G401.6 (cell line): Measurements from ENCODE around the gene EEF1A2.

Source experiments
- FAIRE-seq: peaks from 2 replicates; lab custom pipeline; 2012; peaks lifted over from hg19 to GRCh38; lab: Jason Lieb, UNC

The EEF1A2 gene

GRCh38 chr20:63468421-63468820, 30.5 kb downstream of the EEF1A2 start:
- FAIRE-seq = no peak

DNA sequence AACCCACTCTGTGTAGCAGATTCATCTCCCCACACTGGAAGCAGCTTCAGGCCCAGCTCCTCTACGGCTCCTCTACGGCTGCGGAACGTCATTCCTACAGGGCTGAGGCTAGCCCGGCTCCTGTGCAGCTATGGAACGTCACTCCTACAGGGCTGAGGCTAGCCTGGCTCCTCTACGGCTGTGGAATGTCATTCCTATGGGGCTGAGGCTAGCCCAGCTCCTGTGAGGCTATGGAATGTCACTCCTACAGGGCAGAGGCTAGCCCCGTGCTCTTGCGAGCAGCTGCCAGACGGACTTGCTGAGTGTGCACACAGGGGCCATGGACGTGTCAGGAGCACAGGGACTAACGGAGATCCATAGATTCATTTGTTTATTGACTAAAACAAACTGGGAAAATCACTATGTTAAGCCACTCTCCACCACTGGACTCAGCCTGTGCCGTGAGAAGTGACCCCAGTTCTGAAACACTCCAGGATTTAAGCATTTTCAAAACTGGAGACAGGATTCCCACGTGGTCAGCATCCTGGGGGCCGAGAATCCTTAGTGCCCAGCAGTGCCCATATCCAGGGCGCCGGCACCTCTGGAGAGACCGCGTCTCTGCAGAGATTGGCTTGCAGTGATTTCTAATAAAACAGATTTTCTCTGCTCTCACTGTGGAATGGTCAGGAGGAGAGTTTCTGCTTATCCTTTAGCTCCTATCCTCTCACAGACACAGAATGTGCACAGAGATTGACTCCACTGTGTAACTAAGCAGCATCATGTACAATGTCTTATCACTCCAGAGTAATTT, 31.4 kb downstream of the EEF1A2 start:
- no peak for FAIRE-seq

DNA sequence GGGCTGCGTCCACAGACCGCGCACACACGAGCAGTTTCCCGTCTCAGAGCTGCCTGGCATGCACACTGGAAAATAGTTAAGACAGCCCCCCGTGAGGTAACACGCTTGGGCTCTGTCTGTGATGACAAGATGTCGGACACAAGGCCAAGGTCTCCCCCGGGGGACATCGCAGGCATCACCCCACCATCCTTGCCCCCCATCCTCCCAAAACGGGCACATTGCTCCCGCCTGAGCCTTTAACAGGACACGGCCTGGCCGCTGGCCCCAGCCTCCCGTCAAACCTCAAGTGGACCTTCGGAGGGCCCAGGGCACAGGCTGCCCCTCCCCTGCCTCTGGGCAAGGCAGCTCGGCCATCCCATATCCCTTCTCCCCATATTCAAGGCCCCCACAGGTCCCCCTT, 32.0 kb downstream of the EEF1A2 start:
- no peak for FAIRE-seq

DNA sequence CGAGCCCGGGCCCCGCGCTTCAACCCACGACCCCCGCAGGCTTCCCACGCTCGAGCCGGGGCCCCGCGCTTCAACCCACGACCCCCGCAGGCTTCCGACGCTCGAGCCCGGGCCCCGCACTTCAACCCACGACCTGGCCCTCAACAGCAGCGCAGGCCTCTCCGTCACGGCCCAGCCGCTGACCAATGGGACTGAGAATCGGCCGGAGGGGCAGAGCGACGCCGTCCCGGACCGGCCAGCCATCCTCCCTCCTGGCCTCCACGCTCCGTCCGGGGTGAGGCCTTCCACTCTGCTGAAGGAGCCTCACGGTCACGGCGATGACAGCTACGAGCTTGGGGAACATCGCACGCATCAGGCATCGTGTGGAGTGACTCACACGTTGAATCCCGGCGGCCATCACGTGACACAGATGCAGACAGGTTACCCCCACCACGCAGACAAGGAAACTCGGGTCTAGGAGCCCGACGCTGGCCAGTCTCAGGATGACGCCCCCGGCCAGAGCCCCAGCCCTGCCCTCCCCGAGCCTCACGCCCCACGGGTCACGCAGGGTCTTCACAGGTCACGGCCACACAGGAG, 32.5 kb downstream of the EEF1A2 start:
- no peak for FAIRE-seq

GRCh38 chr20:63465380-63466249, 33.3 kb downstream of the EEF1A2 start:
- no peak for FAIRE-seq

DNA sequence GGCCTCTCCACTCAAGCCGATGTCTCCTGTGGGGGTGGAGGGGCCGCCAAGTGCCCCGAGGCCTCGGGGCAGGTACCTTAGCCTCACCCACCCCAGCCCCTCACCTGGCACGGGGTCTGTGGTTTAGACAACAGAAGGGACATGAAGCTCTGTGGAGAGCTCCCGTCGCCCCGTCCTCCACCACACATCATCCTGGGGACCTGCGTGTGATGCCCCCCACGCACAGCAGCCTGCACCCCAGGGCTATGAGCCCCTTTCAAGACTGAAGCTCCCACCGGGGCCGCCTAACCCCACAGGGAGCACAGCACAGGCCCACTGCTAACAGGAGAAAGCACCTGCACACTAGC, 34.6 kb downstream of the EEF1A2 start:
- FAIRE-seq = no peak

DNA sequence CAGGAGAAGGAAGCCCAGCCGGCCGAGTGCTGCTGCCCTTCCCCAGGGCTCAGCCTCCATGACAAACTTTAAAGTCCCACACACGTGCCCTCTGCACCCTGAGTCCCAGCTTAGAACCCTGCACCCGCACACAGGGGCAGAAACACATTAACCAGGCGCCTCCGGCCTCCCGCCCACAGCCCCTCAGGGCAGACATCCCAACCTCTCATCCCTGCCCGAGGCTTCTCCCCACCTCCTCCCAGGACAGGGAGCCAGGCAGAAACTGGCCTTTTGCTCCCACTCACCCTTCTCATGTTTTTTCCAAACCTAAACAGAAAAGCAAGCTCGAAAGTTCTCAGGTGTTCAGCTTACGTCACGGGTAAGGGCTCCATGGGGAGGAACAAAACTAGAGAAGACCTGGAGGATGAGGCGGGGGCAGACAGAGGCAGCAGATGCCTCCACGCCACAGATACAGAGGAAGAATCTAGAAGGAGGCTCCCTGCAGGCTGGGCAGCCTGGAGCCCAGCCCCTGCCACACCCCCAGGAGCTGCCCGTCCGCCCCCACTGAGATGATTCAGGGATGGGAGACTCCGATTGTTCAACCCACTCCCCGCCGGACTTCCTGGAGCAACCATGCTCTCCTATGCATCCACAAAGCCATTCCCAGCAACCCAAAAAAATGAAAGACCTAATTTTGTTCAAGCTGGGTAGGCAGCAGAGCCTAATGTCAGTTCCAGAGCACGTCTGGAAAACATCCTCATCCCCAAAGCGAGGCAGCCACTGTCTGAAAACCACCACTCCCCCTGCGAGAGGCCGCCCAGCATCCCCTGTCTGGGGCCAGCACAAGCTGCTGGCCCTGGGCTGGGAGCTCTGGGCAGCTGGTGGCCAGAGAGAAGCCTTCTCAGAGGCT, 35.2 kb downstream of the EEF1A2 start:
- no peak for FAIRE-seq

GRCh38 chr20:63462244-63462643, 36.6 kb downstream of the EEF1A2 start:
- no peak for FAIRE-seq

- no peak for FAIRE-seq
Measured at GRCh38 chr20:63461104-63461763, 37.6 kb downstream of the EEF1A2 start.

DNA sequence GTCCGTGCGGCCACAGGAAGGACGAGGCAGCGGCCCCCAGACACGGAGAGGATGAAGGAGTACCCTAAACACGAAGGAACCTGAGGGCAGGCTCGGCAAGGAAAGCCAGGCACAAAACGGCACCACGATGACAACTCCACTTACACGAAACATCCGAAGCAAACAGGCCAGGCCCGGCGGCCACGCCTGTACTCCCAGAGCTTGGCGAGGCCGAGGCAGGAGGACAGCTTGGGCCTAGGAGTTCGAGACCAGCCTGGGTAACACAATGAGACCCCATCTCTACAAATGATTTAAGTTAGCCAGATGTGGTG, 39.9 kb downstream of the EEF1A2 start:
- no peak for FAIRE-seq

DNA sequence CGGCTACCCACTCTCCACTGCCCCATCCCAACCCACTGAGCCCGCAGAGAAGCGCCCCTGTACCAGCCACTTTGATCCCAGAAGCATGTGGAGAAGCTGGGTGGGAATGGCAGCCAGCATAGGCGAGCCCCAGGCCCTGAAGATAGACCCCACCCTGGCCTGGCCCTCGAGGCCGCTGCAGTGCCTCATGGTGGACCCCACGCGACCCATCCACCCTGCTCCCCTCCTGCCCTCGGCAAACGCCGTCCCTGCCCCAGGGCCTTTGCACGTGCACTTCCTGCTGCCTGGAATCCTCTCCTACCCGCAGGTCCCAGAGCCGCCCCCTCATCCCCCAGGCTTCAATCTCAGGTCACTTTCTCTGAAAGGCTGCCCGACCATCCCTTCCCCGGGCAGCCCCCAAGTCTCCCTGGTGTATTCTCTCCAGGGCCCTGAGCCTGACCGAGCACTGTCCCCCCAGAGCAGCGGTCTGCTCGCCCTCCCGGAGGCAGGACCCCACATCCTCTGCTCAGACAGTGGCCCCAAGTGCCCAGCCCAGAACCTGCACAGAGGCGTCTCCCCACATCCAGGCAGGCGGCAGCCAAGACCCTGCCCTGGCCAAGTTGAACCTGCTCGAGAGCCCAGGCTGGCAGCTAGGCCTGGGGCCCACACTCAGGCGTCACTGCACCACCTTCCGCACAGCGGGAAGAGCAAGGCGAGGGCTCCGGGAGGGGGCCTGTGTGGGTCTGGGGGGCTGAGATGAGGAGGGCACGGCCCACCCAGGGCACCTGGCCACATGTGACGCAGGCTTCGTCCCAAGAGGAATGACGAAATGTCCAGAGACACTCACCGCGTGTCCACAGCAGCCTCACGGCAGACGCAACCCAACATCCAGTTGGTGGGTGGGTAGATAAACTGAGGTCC, 40.5 kb downstream of the EEF1A2 start:
- FAIRE-seq = no peak

DNA sequence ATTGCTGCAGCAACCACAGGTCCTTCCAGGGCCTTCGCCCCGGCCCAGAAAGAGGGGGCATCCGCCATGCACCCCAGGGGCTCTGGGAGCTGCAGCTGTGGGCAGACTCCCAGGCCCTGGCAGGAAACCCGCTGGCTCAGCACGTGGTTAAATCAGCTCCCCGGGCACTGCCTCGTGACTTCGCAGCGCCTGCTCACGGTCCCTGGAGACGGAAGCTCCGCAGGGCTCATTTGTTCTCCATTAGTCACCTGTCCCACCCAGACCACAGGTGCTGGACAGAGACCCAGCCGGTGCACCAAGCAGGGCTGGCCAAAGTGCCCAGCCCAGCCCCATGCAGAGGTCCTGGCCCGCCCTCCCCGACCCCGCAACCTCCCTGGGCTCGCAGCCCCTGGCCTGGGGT, 41.1 kb downstream of the EEF1A2 start:
- no peak for FAIRE-seq

GRCh38 chr20:63456429-63457284, 42.2 kb downstream of the EEF1A2 start:
- FAIRE-seq = no peak

DNA sequence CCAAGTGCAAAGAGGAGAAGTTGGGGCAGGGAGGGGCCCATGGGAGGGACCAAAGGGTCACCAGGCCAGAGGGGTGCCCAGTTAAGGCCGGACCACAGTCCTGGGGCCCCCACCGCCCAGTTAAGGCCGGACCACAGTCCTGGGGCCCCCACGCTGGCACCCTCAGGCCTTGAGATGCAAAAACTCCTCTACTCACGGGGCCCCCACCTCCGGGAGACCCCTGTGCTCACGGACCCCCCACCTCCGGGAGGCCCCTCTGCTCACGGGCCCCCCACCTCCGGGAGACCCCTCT, 43.4 kb downstream of the EEF1A2 start:
- no peak for FAIRE-seq

GRCh38 chr20:63454731-63455567, 43.9 kb downstream of the EEF1A2 start:
- FAIRE-seq = no peak

- FAIRE-seq = no peak
Measured at GRCh38 chr20:63452821-63453523, 45.9 kb downstream of the EEF1A2 start.

GRCh38 chr20:63452341-63452740, 46.5 kb downstream of the EEF1A2 start:
- no peak for FAIRE-seq

DNA sequence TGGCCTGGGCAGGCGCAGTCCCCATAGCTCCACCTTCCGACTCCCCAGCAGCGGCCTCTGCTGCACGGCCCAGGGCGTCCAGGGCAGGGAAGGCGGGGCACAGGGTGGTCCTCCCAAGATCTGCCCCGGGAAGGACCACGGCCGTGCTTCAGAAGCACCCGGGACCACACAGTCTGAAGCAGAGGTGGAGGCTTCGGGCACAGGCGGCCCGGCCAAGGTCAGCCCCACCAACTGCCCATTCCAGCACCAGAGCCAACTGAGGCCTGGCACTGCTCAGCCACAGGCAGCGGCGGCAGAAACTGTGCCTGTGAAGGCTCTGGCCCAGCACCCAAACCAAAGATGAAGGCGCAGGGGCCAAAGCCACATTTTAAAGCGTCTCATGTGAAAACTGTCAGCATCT, 47.1 kb downstream of the EEF1A2 start:
- no peak for FAIRE-seq
